H1 (cell line): ENCODE measurements around the gene OAS3. TPM values are rescaled to one million over a fixed set of nuclear protein-coding genes. Genes with fewer than 3 reads are reported as not detected.

Experiments used
- CTCF ChIA-PET: fragments of 300-600 bp; sonication (Branson Sonifier 250); formaldehyde crosslinking; loops from one replicate; lab custom pipeline; 2021; ENCODE audit not compliant: partially characterized antibody; lab: Charles Lee
- POLR2A ChIA-PET: fragments of 300-600 bp; sonication (Branson Sonifier 250); formaldehyde crosslinking; loops from one replicate; lab custom pipeline; 2021; ENCODE audit warnings: inconsistent platforms; ENCODE audit not compliant: partially characterized antibody; lab: Charles Lee
- DNase-seq, 2 experiments: peaks; one replicate each; pipeline versions ENCODE4 v3.0.0 to v3.0.0-alpha.2; 2010 to 2022; ENCODE audit warnings: low spot score in 2 of 2, low read depth in 1 of 2, mixed read lengths in 1 of 2
- FAIRE-seq: peaks from 2 replicates; lab custom pipeline; 2011; peaks lifted over from hg19 to GRCh38; lab: Jason Lieb, UNC
- H2AFZ ChIP-seq: 2 replicates; pipeline ENCODE4 v1.8.1; 2012; ENCODE audit warnings: low read length, inconsistent platforms
- H2AK5ac ChIP-seq: 2 replicates; pipeline ENCODE4 v1.6.1; 2013; ENCODE audit warnings: low read depth, low read length
- H2BK120ac ChIP-seq: replicated peaks from 2 replicates; pipeline ENCODE3; 2013; ENCODE audit warnings: low read depth, low read length, inconsistent platforms
- H2BK12ac ChIP-seq: 2 replicates; pipeline ENCODE4 v1.6.1; 2013; ENCODE audit warnings: low read depth, low read length
- H2BK15ac ChIP-seq: 2 replicates; pipeline ENCODE4 v1.6.1; 2013; ENCODE audit warnings: low read length
- H2BK20ac ChIP-seq: 2 replicates; pipeline ENCODE4 v1.6.1; 2013; ENCODE audit warnings: low read length
- H2BK5ac ChIP-seq: 2 replicates; pipeline ENCODE4 v1.6.1; 2013; ENCODE audit warnings: low read depth, low read length
- H3K14ac ChIP-seq: 2 replicates; pipeline ENCODE4 v1.6.1; 2013; ENCODE audit warnings: inconsistent platforms; ENCODE audit not compliant: insufficient read length
- H3K18ac ChIP-seq: 2 replicates; pipeline ENCODE4 v1.6.1; 2013; ENCODE audit warnings: low read length; ENCODE audit errors: extremely low read depth
- H3K23ac ChIP-seq: 2 replicates; pipeline ENCODE4 v1.6.1; 2013; ENCODE audit warnings: inconsistent platforms; ENCODE audit not compliant: insufficient read length
- H3K23me2 ChIP-seq: 2 replicates; pipeline ENCODE4 v1.6.1; 2013; ENCODE audit warnings: low read depth, low read length
- H3K27ac ChIP-seq: 2 replicates; pipeline ENCODE4 v1.6.1; 2011; ENCODE audit warnings: low read depth, low read length, inconsistent platforms
- H3K27me3 ChIP-seq, 4 experiments: replicated peaks in 1 of 4; 1 replicate in 1 of 4; 2 replicates in 3 of 4; pipeline versions ENCODE4 v1.6.1 to v1.8.1; 2011 to 2013; ENCODE audit warnings: low read length in 3 of 4, mild to moderate bottlenecking in 3 of 4, inconsistent platforms in 2 of 4, mixed read lengths in 2 of 4, moderate library complexity in 1 of 4; ENCODE audit not compliant: control insufficient read depth in 3 of 4, insufficient read depth in 3 of 4; ENCODE audit errors: extremely low read depth in 1 of 4
- H3K36me3 ChIP-seq, 4 experiments: 2 replicates each; pipeline versions ENCODE4 v1.6.1 to v1.8.1; 2011 to 2013; ENCODE audit warnings: mild to moderate bottlenecking in 4 of 4, low read length in 3 of 4, moderate library complexity in 2 of 4, control low read depth in 1 of 4, inconsistent platforms in 1 of 4; ENCODE audit not compliant: insufficient read depth in 4 of 4, control insufficient read depth in 2 of 4
- H3K4ac ChIP-seq: replicated peaks from 2 replicates; pipeline ENCODE3; 2013; ENCODE audit warnings: low read length, low read depth, mixed read lengths, inconsistent platforms; ENCODE audit not compliant: insufficient read length
- H3K4me1 ChIP-seq, 4 experiments: replicated peaks in 1 of 4; 1 replicate in 1 of 4; 2 replicates in 3 of 4; pipeline versions ENCODE4 v1.6.1 to v1.8.1; 2011 to 2013; ENCODE audit warnings: low read length in 3 of 4, inconsistent platforms in 2 of 4, mixed read lengths in 1 of 4; ENCODE audit not compliant: insufficient read depth in 4 of 4, control insufficient read depth in 3 of 4
- H3K4me2 ChIP-seq, 2 experiments: 2 replicates each; pipeline versions ENCODE4 v1.6.1 to v1.8.1; 2011 to 2013; ENCODE audit warnings: low read depth in 2 of 2, low read length in 2 of 2, control low read depth in 1 of 2, inconsistent platforms in 1 of 2, mild to moderate bottlenecking in 1 of 2; ENCODE audit not compliant: insufficient read depth in 1 of 2
- H3K4me3 ChIP-seq, 4 experiments: fragments of 200-600, 300-600 bp in 1 of 4; sonication (generic), shearing (Covaris generic), sonication (Bioruptor Twin) in 1 of 4; 2 replicates each; pipeline versions ENCODE4 v1.5.1 to v1.8.1; 2011 to 2016; ENCODE audit warnings: low read length in 4 of 4, low read depth in 3 of 4, control low read depth in 2 of 4, inconsistent platforms in 2 of 4, mild to moderate bottlenecking in 2 of 4, mixed read lengths in 1 of 4, moderate library complexity in 1 of 4; ENCODE audit not compliant: insufficient read depth in 2 of 4; ENCODE audit errors: extremely low read depth in 1 of 4
- H3K56ac ChIP-seq: replicated peaks from 2 replicates; pipeline ENCODE3; 2013; ENCODE audit warnings: low read depth, mild to moderate bottlenecking, mixed read lengths, low read length, inconsistent platforms; ENCODE audit not compliant: insufficient read length
- H3K79me1 ChIP-seq: 2 replicates; pipeline ENCODE4 v1.6.1; 2013; ENCODE audit warnings: low read depth, low read length, control low read depth
- H3K79me2 ChIP-seq, 2 experiments: 2 replicates each; pipeline versions ENCODE4 v1.6.1 to v1.8.1; 2012 to 2013; ENCODE audit warnings: low read length in 2 of 2, mild to moderate bottlenecking in 2 of 2, inconsistent platforms in 1 of 2; ENCODE audit not compliant: insufficient read depth in 2 of 2, control insufficient read depth in 1 of 2
- H3K9ac ChIP-seq, 4 experiments: replicated peaks in 1 of 4; 1 replicate in 1 of 4; 2 replicates in 3 of 4; pipeline versions ENCODE4 v1.6.1 to v1.8.1; 2011 to 2013; ENCODE audit warnings: low read depth in 3 of 4, low read length in 3 of 4, control low read depth in 2 of 4, mild to moderate bottlenecking in 2 of 4, moderate library complexity in 2 of 4, inconsistent platforms in 1 of 4; ENCODE audit errors: extremely low read depth in 1 of 4
- H3K9me3 ChIP-seq, 2 experiments: 2 replicates each; pipeline versions ENCODE4 v1.6.1 to v1.8.1; 2012 to 2013; ENCODE audit warnings: mild to moderate bottlenecking in 2 of 2, moderate library complexity in 2 of 2, control low read depth in 1 of 2, inconsistent platforms in 1 of 2, low read depth in 1 of 2, low read length in 1 of 2, mixed read lengths in 1 of 2; ENCODE audit not compliant: insufficient read depth in 2 of 2
- H4K20me1 ChIP-seq, 2 experiments: replicated peaks in 1 of 2; 2 replicates each; pipeline versions ENCODE3 to v1.8.1; 2011 to 2013; ENCODE audit warnings: inconsistent platforms in 2 of 2, low read length in 2 of 2, mild to moderate bottlenecking in 1 of 2; ENCODE audit not compliant: insufficient read depth in 2 of 2, control insufficient read depth in 1 of 2
- H4K5ac ChIP-seq: 2 replicates; pipeline ENCODE4 v1.6.1; 2013; ENCODE audit warnings: low read length, low read depth, mixed read lengths, inconsistent platforms; ENCODE audit not compliant: insufficient read length
- H4K8ac ChIP-seq: 2 replicates; pipeline ENCODE4 v1.8.0; 2013; ENCODE audit warnings: mild to moderate bottlenecking, moderate library complexity, low read length, inconsistent platforms; ENCODE audit not compliant: insufficient read depth; ENCODE audit errors: extremely low read depth
- H4K91ac ChIP-seq: replicated peaks from 2 replicates; pipeline ENCODE3; 2013; ENCODE audit warnings: low read length, mixed read lengths, inconsistent platforms; ENCODE audit not compliant: insufficient read length
- KDM1A ChIP-seq: fragments of 200-600, 300-600 bp; sonication (generic); IDR thresholded peaks from 2 replicates; pipeline ENCODE4 v1.7.1; 2016; ENCODE audit warnings: mild to moderate bottlenecking, low read length, borderline replicate concordance
- YY1 ChIP-seq: IDR thresholded peaks from 2 replicates; pipeline ENCODE4 v1.6.1; 2011; ENCODE audit warnings: low read depth, mild to moderate bottlenecking, low read length
- WGBS, 2 experiments: shearing (Covaris generic) in 1 of 2; methylation state at CpG; one replicate each; pipeline versions ENCODE4 v1.1.6 to v1.1.7; 2013 to 2015; ENCODE audit warnings: low lambda C conversion rate in 2 of 2, mixed read lengths in 2 of 2, inconsistent platforms in 1 of 2, low coverage in 1 of 2, missing lambda C conversion rate in 1 of 2; ENCODE audit not compliant: insufficient replicate concordance in 2 of 2, insufficient coverage in 1 of 2, insufficient read length in 1 of 2; ENCODE audit errors: extremely low coverage in 1 of 2, missing lambda C conversion rate in 1 of 2; 5-methylcytosine and 5-hydroxymethylcytosine counted together
- polyA plus RNA-seq, 7 experiments: library from polyadenylated mRNA; depleted of rRNA in 3 of 7; stranded (reverse) in 5 of 7; unstranded in 2 of 7; fragments of >200 nt in 5 of 7; fragments of 200-250 nt in 2 of 7; gene quantifications; 1 replicate in 5 of 7; 2 replicates in 1 of 7; 4 replicates in 1 of 7; pipeline versions ENCODE4 v1.2.1 to v1.2.3, GENCODE V29; 2011 to 2013; ENCODE audit warnings: missing spikeins in 2 of 7, mixed read lengths in 2 of 7
- total RNA-seq: library from RNA; stranded (reverse); fragmentation: NEBNext Ultra II Directional; extraction: Animal tissue kit (Norgen Biotek cat#: 25700); gene quantifications from 2 replicates; pipeline ENCODE4 v1.2.1, GENCODE V29; 2021

Gene OAS3
- total and polyA plus RNA-seq, 2 of the 8 experiments (the other 6 are each of a cell fraction or from before 2014, with no cell fraction given), result 0.73 to 3.7 TPM

GRCh38 chr12:112979041-112979680 lies 40.9 kb downstream of the OAS3 start:
- TF ChIP-seq YY1 (no peak), KDM1A (0 out of 2 replicates have a peak, but pooled peaks have one; percentile 8)
- Histone ChIP-seq H3K23me2 (no peaks in the 10 kb centered on the region), H3K4me1 (peaks cover 0 to 5% (median 0%) of the 10 kb centered on the region in 4 experiments; a peak in 1 of 7 replicates), H3K79me1 (no peaks in the 10 kb centered on the region), H3K27ac (no peak overlapping the region), H3K18ac (no peak overlapping the region), H3K4me3 (no peak overlapping the region), H3K4me2 (no peak overlapping the region), H2BK120ac (no peak overlapping the region), H2BK20ac (no peak overlapping the region), H2BK12ac (no peak overlapping the region), H3K9ac (no peak overlapping the region), H4K8ac (no peak overlapping the region), H2BK15ac (no peak overlapping the region), H4K5ac (no peak overlapping the region), H3K23ac (no peak overlapping the region), H3K27me3 (no peaks in the 10 kb centered on the region; a peak in 2 of 7 replicates), H2AK5ac (no peak overlapping the region), H3K56ac (no peak overlapping the region), H3K4ac (no peak overlapping the region), H3K14ac (no peak overlapping the region), H2AFZ (no peak overlapping the region), H4K91ac (no peak overlapping the region), H3K36me3 (no peaks in the 10 kb centered on the region), H2BK5ac (no peak overlapping the region), H3K9me3 (no peaks in the 10 kb centered on the region), H3K79me2 (no peaks in the 10 kb centered on the region), H4K20me1 (no peaks in the 10 kb centered on the region)
- no peak for DNase-seq
- CTCF ChIA-PET, result interaction anchor here (1.1 to 4.1 kb wide), 3 partner anchors 15 to 23 kb away, joined by 3 to 24 read pairs (median 4); no protein-coding TSS in a partner anchor
- POLR2A ChIA-PET, result no interaction called here
- 91% methylated on average over 5 of the region's 6 CpGs; no CpG with 5 or more reads in 1 of the 2 experiments for WGBS, 2 experiments
- FAIRE-seq, result no peak
